BJ (cell line): ENCODE results near the gene GABRR2. TPM values are rescaled to one million over a fixed set of nuclear protein-coding genes. Genes with fewer than 3 reads are reported as not detected.

ENCODE experiments used
- CTCF ChIA-PET: fragments of 350-600 bp; formaldehyde crosslinking; extraction: SDS; loops from one replicate; lab custom pipeline; 2021; ENCODE audit warnings: antibody characterized with exemption, inconsistent platforms; lab: Yijun Ruan, JAX
- POLR2A ChIA-PET: fragments of 300-600 bp; sonication (Branson Sonifier 250); formaldehyde crosslinking; extraction: SDS; loops from one replicate; lab custom pipeline; 2021; ENCODE audit warnings: antibody characterized with exemption; lab: Charles Lee
- DNase-seq: peaks from one replicate; pipeline ENCODE4 v3.0.0-alpha.2; 2011; ENCODE audit warnings: low read depth
- H3K27me3 ChIP-seq: 2 replicates; pipeline ENCODE4 v1.6.0; 2011; ENCODE audit warnings: low read length; ENCODE audit not compliant: control insufficient read depth, insufficient read depth
- H3K36me3 ChIP-seq: 2 replicates; pipeline ENCODE4 v1.5.1; 2011; ENCODE audit warnings: low read length; ENCODE audit not compliant: control insufficient read depth, insufficient read depth
- H3K4me3 ChIP-seq: 2 replicates; pipeline ENCODE4 v1.5.1; 2011; ENCODE audit warnings: low read depth, mild to moderate bottlenecking, control low read depth, low read length
- polyA plus RNA-seq: library from polyadenylated mRNA; depleted of rRNA; stranded (reverse); fragments of >200 nt; gene quantifications from 2 replicates; pipeline ENCODE4 v1.2.3, GENCODE V29; 2011
- TF ChIP-seq, protein P1 (sequence below): IDR thresholded peaks from 2 replicates; pipeline ENCODE4 v1.5.1; 2011; ENCODE audit warnings: low read depth, mild to moderate bottlenecking, control low read depth, inconsistent platforms, low read length, moderate library complexity; ENCODE audit not compliant: insufficient read depth

The GABRR2 gene
- polyA plus RNA-seq, 1 experiment = 0.31 TPM

GRCh38 chr6:89264296-89264695 is 50.8 kb downstream of the GABRR2 start:
- TF ChIP-seq, protein P1, sequence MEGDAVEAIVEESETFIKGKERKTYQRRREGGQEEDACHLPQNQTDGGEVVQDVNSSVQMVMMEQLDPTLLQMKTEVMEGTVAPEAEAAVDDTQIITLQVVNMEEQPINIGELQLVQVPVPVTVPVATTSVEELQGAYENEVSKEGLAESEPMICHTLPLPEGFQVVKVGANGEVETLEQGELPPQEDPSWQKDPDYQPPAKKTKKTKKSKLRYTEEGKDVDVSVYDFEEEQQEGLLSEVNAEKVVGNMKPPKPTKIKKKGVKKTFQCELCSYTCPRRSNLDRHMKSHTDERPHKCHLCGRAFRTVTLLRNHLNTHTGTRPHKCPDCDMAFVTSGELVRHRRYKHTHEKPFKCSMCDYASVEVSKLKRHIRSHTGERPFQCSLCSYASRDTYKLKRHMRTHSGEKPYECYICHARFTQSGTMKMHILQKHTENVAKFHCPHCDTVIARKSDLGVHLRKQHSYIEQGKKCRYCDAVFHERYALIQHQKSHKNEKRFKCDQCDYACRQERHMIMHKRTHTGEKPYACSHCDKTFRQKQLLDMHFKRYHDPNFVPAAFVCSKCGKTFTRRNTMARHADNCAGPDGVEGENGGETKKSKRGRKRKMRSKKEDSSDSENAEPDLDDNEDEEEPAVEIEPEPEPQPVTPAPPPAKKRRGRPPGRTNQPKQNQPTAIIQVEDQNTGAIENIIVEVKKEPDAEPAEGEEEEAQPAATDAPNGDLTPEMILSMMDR = no peak
- H3K27me3 ChIP-seq = no peaks in the 10 kb centered on the region
- no peak for DNase-seq
- ChIA-PET POLR2A (no interaction called here), CTCF (no interaction called here)
- no peak overlapping the region for H3K4me3 ChIP-seq
- H3K36me3 ChIP-seq = no peaks in the 10 kb centered on the region

DNA sequence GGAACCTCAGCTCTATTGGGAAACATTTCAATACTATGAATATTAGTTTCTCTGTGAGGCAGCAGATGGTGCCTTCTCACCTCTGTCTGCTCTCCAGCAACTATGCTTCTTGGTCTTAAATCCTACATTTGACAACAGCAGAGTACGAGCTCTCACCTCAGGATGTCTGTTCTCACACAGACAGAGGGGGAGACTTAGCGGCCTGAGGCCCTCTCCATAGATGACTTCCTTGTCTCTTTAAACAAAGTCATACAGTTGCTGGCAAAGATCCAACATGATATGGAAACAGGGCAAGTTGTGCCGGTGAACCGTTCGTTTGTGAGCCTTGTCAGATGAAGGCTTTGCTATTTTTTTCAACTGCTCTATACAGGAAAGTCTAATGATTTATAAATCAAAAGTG is 54.3 kb downstream of the GABRR2 start:
- Histone ChIP-seq H3K36me3 (no peaks in the 10 kb centered on the region), H3K4me3 (no peak overlapping the region), H3K27me3 (no peaks in the 10 kb centered on the region)
- no peak for DNase-seq
- CTCF ChIA-PET = no interaction called here
- POLR2A ChIA-PET = no interaction called here
- TF ChIP-seq, protein P1 = no peak

- DNase-seq = no peak
- CTCF ChIA-PET = no interaction called here
- no peaks in the 10 kb centered on the region for H3K27me3 ChIP-seq
- H3K36me3 ChIP-seq = no peaks in the 10 kb centered on the region
- no peak overlapping the region for H3K4me3 ChIP-seq
- TF ChIP-seq, protein P1 = no peak
- POLR2A ChIA-PET = no interaction called here
These were observed 54.8 kb downstream of the GABRR2 start for GRCh38 chr6:89260310-89260709.

- ChIA-PET CTCF (interaction anchor here (0.6 kb wide), 1 partner anchor 276 kb away, joined by 3 read pairs; no protein-coding TSS in a partner anchor), POLR2A (no interaction called here)
- no peak for DNase-seq
- Histone ChIP-seq H3K27me3 (no peaks in the 10 kb centered on the region), H3K36me3 (no peaks in the 10 kb centered on the region), H3K4me3 (no peak overlapping the region)
- TF ChIP-seq, protein P1 = no peak
These were observed 56.2 kb downstream of the GABRR2 start for GRCh38 chr6:89258912-89259311.

- no peak for DNase-seq
- TF ChIP-seq, protein P1 = no peak
- Histone ChIP-seq H3K27me3 (no peaks in the 10 kb centered on the region), H3K36me3 (no peaks in the 10 kb centered on the region), H3K4me3 (no peak overlapping the region)
- ChIA-PET CTCF (no interaction called here), POLR2A (no interaction called here)
These were observed 57.3 kb downstream of the GABRR2 start for GRCh38 chr6:89257781-89258180.
